SU-DHL-6 (cell line): ENCODE measurements around the gene TMEM245.

Experiments used
- EZH2phosphoT487 ChIP-seq: fragments of 200-600 bp; sonication (generic), shearing (Covaris generic); conservative IDR thresholded peaks from 2 replicates; pipeline ENCODE4 v1.6.1; 2018; ENCODE audit warnings: mild to moderate bottlenecking, antibody characterized with exemption, low read length, moderate library complexity, mixed read lengths
- TF ChIP-seq, protein P1 (sequence below): fragments of 200-600 bp; sonication (generic); IDR thresholded peaks from one replicate; pipeline ENCODE4 v1.5.1; 2017; ENCODE audit warnings: antibody characterized with exemption, mild to moderate bottlenecking, low read length, moderate library complexity; ENCODE audit not compliant: insufficient read depth, poor library complexity, severe bottlenecking

GRCh38 chr9:109163194-109163593, 43.4 kb upstream of the TMEM245 start:
- TF ChIP-seq, protein P1, sequence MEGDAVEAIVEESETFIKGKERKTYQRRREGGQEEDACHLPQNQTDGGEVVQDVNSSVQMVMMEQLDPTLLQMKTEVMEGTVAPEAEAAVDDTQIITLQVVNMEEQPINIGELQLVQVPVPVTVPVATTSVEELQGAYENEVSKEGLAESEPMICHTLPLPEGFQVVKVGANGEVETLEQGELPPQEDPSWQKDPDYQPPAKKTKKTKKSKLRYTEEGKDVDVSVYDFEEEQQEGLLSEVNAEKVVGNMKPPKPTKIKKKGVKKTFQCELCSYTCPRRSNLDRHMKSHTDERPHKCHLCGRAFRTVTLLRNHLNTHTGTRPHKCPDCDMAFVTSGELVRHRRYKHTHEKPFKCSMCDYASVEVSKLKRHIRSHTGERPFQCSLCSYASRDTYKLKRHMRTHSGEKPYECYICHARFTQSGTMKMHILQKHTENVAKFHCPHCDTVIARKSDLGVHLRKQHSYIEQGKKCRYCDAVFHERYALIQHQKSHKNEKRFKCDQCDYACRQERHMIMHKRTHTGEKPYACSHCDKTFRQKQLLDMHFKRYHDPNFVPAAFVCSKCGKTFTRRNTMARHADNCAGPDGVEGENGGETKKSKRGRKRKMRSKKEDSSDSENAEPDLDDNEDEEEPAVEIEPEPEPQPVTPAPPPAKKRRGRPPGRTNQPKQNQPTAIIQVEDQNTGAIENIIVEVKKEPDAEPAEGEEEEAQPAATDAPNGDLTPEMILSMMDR, result no peak
- TF ChIP-seq EZH2phosphoT487, result no peak
